HAP-1 (cell line): ENCODE results near the gene OARD1.

Experiments used
- DNase-seq, 2 experiments: peaks; one replicate each; pipeline ENCODE4 v3.0.0-alpha.2; 2016 to 2020; ENCODE audit warnings: low spot score in 2 of 2
- H3K27me3 ChIP-seq: fragments of 250-450 bp; sonication (Bioruptor Pico); 2 replicates; pipeline ENCODE4 v1.5.1; 2020; ENCODE audit warnings: low read depth, mild to moderate bottlenecking, moderate library complexity
- H3K36me3 ChIP-seq: fragments of 250-450 bp; sonication (Bioruptor Pico); replicated peaks from 2 replicates; pipeline ENCODE4 v1.5.1; 2020; ENCODE audit warnings: mild to moderate bottlenecking
- H3K4me1 ChIP-seq: fragments of 250-450 bp; sonication (Bioruptor Pico); 2 replicates; pipeline ENCODE4 v1.5.1; 2020; ENCODE audit warnings: mild to moderate bottlenecking
- H3K4me3 ChIP-seq: fragments of 250-450 bp; sonication (Bioruptor Pico); 2 replicates; pipeline ENCODE4 v1.5.1; 2020; ENCODE audit warnings: mild to moderate bottlenecking, moderate library complexity
- H3K9me3 ChIP-seq: fragments of 250-450 bp; sonication (Bioruptor Pico); 2 replicates; pipeline ENCODE4 v1.5.1; 2020; ENCODE audit warnings: mild to moderate bottlenecking, moderate library complexity
- in situ Hi-C: fragments of 300-500 bp; cut with MboI; formaldehyde crosslinking; loops from 3 replicates; pipeline ENCODE4 v1.14.3; 2020; ENCODE audit warnings: low sequenced_read_pairs, inconsistent platforms, mixed read lengths

Gene OARD1

GRCh38 chr6:41037107-41037900 is 34.9 kb downstream of the OARD1 start:
- H3K27me3 ChIP-seq = no peaks in the 10 kb centered on the region; the same call in 1 of the 2 replicates
- in situ Hi-C loops = loop anchor here (25.0 kb wide), 1 partner anchor 1700 kb away; no protein-coding TSS in a partner anchor
- no peak for DNase-seq
- no peaks in the 10 kb centered on the region for H3K4me1 ChIP-seq
- H3K9me3 ChIP-seq = no peaks in the 10 kb centered on the region
- H3K4me3 ChIP-seq = no peak overlapping the region
- H3K36me3 ChIP-seq = no peaks in the 10 kb centered on the region

GRCh38 chr6:41036601-41037000 is 35.6 kb downstream of the OARD1 start:
- in situ Hi-C loops = loop anchor here (25.0 kb wide), 1 partner anchor 1699 kb away; no protein-coding TSS in a partner anchor
- Histone ChIP-seq H3K4me3 (no peak overlapping the region), H3K9me3 (no peaks in the 10 kb centered on the region), H3K27me3 (no peaks in the 10 kb centered on the region; the same call in 1 of the 2 replicates), H3K4me1 (no peaks in the 10 kb centered on the region), H3K36me3 (no peaks in the 10 kb centered on the region)
- DNase-seq = no peak

- in situ Hi-C loops = loop anchor here (25.0 kb wide), 1 partner anchor 1699 kb away; no protein-coding TSS in a partner anchor
- Histone ChIP-seq H3K27me3 (no peaks in the 10 kb centered on the region; the same call in 1 of the 2 replicates), H3K36me3 (no peaks in the 10 kb centered on the region), H3K4me3 (no peak overlapping the region), H3K4me1 (no peaks in the 10 kb centered on the region), H3K9me3 (no peaks in the 10 kb centered on the region)
- no peak for DNase-seq
Measured at GRCh38 chr6:41036186-41036585, 36.0 kb downstream of the OARD1 start.

- no peaks in the 10 kb centered on the region; the same call in 1 of the 2 replicates for H3K27me3 ChIP-seq
- in situ Hi-C loops = loop anchor here (25.0 kb wide), 1 partner anchor 1696 kb away; no protein-coding TSS in a partner anchor
- H3K4me3 ChIP-seq = no peak overlapping the region
- H3K4me1 ChIP-seq = peaks cover 4% of the 10 kb centered on the region
- no peak for DNase-seq
- no peaks in the 10 kb centered on the region for H3K9me3 ChIP-seq
- H3K36me3 ChIP-seq = no peaks in the 10 kb centered on the region
Measured at GRCh38 chr6:41033776-41034175, 38.4 kb downstream of the OARD1 start.

GRCh38 chr6:41032830-41033229 is 39.3 kb downstream of the OARD1 start:
- Histone ChIP-seq H3K36me3 (no peaks in the 10 kb centered on the region), H3K27me3 (no peaks in the 10 kb centered on the region; the same call in 1 of the 2 replicates), H3K9me3 (no peaks in the 10 kb centered on the region), H3K4me1 (peaks cover 11% of the 10 kb centered on the region), H3K4me3 (no peak overlapping the region)
- in situ Hi-C loops = loop anchor here (25.0 kb wide), 1 partner anchor 1696 kb away; no protein-coding TSS in a partner anchor
- no peak for DNase-seq

- H3K27me3 ChIP-seq = no peaks in the 10 kb centered on the region
- peaks cover 16% of the 10 kb centered on the region for H3K4me1 ChIP-seq
- DNase-seq = peak; percentile 5 to 47
- no peaks in the 10 kb centered on the region for H3K36me3 ChIP-seq
- H3K9me3 ChIP-seq = no peaks in the 10 kb centered on the region
- peak overlapping the region; percentile 43 for H3K4me3 ChIP-seq
- in situ Hi-C loops = loop anchor here (25.0 kb wide), 1 partner anchor 1691 kb away; no protein-coding TSS in a partner anchor
Measured at GRCh38 chr6:41028561-41029412, 43.4 kb downstream of the OARD1 start.

- peak; percentile 82 to 87 for DNase-seq
- no peaks in the 10 kb centered on the region for H3K36me3 ChIP-seq
- H3K4me3 ChIP-seq = peak overlapping the region; percentile 43
- no peaks in the 10 kb centered on the region for H3K27me3 ChIP-seq
- no peaks in the 10 kb centered on the region for H3K9me3 ChIP-seq
- in situ Hi-C loops = loop anchor here (25.0 kb wide), 1 partner anchor 1691 kb away; no protein-coding TSS in a partner anchor
- H3K4me1 ChIP-seq = peaks cover 16% of the 10 kb centered on the region
Measured at GRCh38 chr6:41027799-41028560, 44.2 kb downstream of the OARD1 start.

- peak overlapping the region; percentile 43 for H3K4me3 ChIP-seq
- in situ Hi-C loops = loop anchor here (25.0 kb wide), 1 partner anchor 1690 kb away; no protein-coding TSS in a partner anchor
Measured at GRCh38 chr6:41027241-41027640, 44.9 kb downstream of the OARD1 start.

GRCh38 chr6:41025966-41026530 is 46.1 kb downstream of the OARD1 start:
- Histone ChIP-seq H3K4me3 (no peak overlapping the region), H3K36me3 (no peaks in the 10 kb centered on the region)

More at GRCh38 chr6:41027241-41027640, 44.9 kb downstream of the OARD1 start:
- Histone ChIP-seq H3K36me3 (no peaks in the 10 kb centered on the region), H3K9me3 (no peaks in the 10 kb centered on the region), H3K27me3 (no peaks in the 10 kb centered on the region), H3K4me1 (peaks cover 16% of the 10 kb centered on the region)
- peak in 1 of 2 experiments; percentile 39 for DNase-seq

GRCh38 chr6:41023114-41023513 is 49.0 kb downstream of the OARD1 start:
- Histone ChIP-seq H3K36me3 (no peaks in the 10 kb centered on the region), H3K4me3 (no peak overlapping the region), H3K4me1 (peaks cover 6% of the 10 kb centered on the region), H3K27me3 (no peaks in the 10 kb centered on the region), H3K9me3 (no peaks in the 10 kb centered on the region)
- DNase-seq = no peak
- in situ Hi-C loops = no loop called here

More at GRCh38 chr6:41025966-41026530, 46.1 kb downstream of the OARD1 start:
- no peaks in the 10 kb centered on the region for H3K9me3 ChIP-seq
- H3K4me1 ChIP-seq = peaks cover 16% of the 10 kb centered on the region
- in situ Hi-C loops = loop anchor here (25.0 kb wide), 1 partner anchor 1689 kb away; no protein-coding TSS in a partner anchor
- no peaks in the 10 kb centered on the region for H3K27me3 ChIP-seq
- DNase-seq = no peak

- H3K4me3 ChIP-seq = no peak overlapping the region
- no peaks in the 10 kb centered on the region for H3K36me3 ChIP-seq
- H3K4me1 ChIP-seq = peaks cover 5% of the 10 kb centered on the region
- no peaks in the 10 kb centered on the region for H3K9me3 ChIP-seq
- no peak for DNase-seq
- in situ Hi-C loops = no loop called here
- no peaks in the 10 kb centered on the region for H3K27me3 ChIP-seq
Measured at GRCh38 chr6:41022294-41022693, 49.9 kb downstream of the OARD1 start.

- in situ Hi-C loops = no loop called here
- no peak for DNase-seq
- Histone ChIP-seq H3K27me3 (no peaks in the 10 kb centered on the region), H3K4me3 (no peak overlapping the region), H3K9me3 (no peaks in the 10 kb centered on the region), H3K36me3 (no peaks in the 10 kb centered on the region), H3K4me1 (peaks cover 3% of the 10 kb centered on the region)
Measured at GRCh38 chr6:41021832-41022231, 50.3 kb downstream of the OARD1 start.
